SK-N-SH treated with all-trans-retinoic acid at 6 μM for 48 hours (cell line): ENCODE data around the gene IPO4.

Experiments
- ATAC-seq: fragments of 200-7000 bp; cut with Tn5 transposase; 3 replicates; pipeline ENCODE4 v1.9.1; 2020; ENCODE audit warnings: mild to moderate bottlenecking, moderate library complexity
- ARNTL ChIP-seq: fragments of 450-650 bp; formaldehyde crosslinking; IDR thresholded peaks from 2 replicates; pipeline ENCODE4 v1.5.0; 2020; ENCODE audit warnings: low read depth, mild to moderate bottlenecking, moderate library complexity, borderline replicate concordance
- BACH2 ChIP-seq: fragments of 250-450 bp; sonication (Bioruptor Pico); IDR thresholded peaks from 2 replicates; pipeline ENCODE4 v1.9.0; 2021; ENCODE audit warnings: mild to moderate bottlenecking, borderline replicate concordance
- CSDC2 ChIP-seq: fragments of 250-450 bp; sonication (Bioruptor Pico); IDR thresholded peaks from 2 replicates; pipeline ENCODE4 v1.5.0; 2020; ENCODE audit warnings: mild to moderate bottlenecking, moderate library complexity
- ESRRG ChIP-seq: fragments of 250-450 bp; sonication (Bioruptor Pico); IDR thresholded peaks from 2 replicates; pipeline ENCODE4 v1.6.1; 2021; ENCODE audit warnings: mild to moderate bottlenecking
- ISL1 ChIP-seq: fragments of 250-450 bp; sonication (Bioruptor Pico); IDR thresholded peaks from 2 replicates; pipeline ENCODE4 v2.1.2; 2022; ENCODE audit warnings: mild to moderate bottlenecking, moderate library complexity
- OSR1 ChIP-seq: fragments of 250-450 bp; sonication (Bioruptor Pico); IDR thresholded peaks from 2 replicates; pipeline ENCODE4 v1.8.0; 2022; ENCODE audit warnings: moderate library complexity, mild to moderate bottlenecking, inconsistent platforms
- PPARA ChIP-seq: fragments of 250-450 bp; sonication (Bioruptor Pico); IDR thresholded peaks from 2 replicates; pipeline ENCODE4 v1.5.0; 2020; ENCODE audit warnings: mild to moderate bottlenecking, borderline replicate concordance
- RARB ChIP-seq: fragments of 250-450 bp; sonication (Bioruptor Pico); IDR thresholded peaks from 2 replicates; pipeline ENCODE4 v1.8.0; 2021; ENCODE audit warnings: mild to moderate bottlenecking, moderate library complexity
- SNAI2 ChIP-seq: fragments of 250-450 bp; sonication (Bioruptor Pico); IDR thresholded peaks from 2 replicates; pipeline ENCODE4 v1.5.0; 2020; ENCODE audit warnings: mild to moderate bottlenecking, moderate library complexity
- TOX ChIP-seq: fragments of 250-450 bp; sonication (Bioruptor Pico); IDR thresholded peaks from 2 replicates; pipeline ENCODE4 v1.8.0; 2021; ENCODE audit warnings: mild to moderate bottlenecking, moderate library complexity, borderline replicate concordance
- ZC3H10 ChIP-seq: fragments of 250-450 bp; sonication (Bioruptor Pico); IDR thresholded peaks from 2 replicates; pipeline ENCODE4 v1.5.1; 2021; ENCODE audit warnings: mild to moderate bottlenecking, moderate library complexity
- ZFP3 ChIP-seq: fragments of 250-450 bp; sonication (Bioruptor Pico); IDR thresholded peaks from 2 replicates; pipeline ENCODE4 v1.5.0; 2020; ENCODE audit warnings: mild to moderate bottlenecking, moderate library complexity
- ZFP30 ChIP-seq: fragments of 450-650 bp; formaldehyde crosslinking; IDR thresholded peaks from 2 replicates; pipeline ENCODE4 v1.5.0; 2022; ENCODE audit warnings: mild to moderate bottlenecking, moderate library complexity
- ZNF565 ChIP-seq: fragments of 450-650 bp; formaldehyde crosslinking; conservative IDR thresholded peaks from 2 replicates; pipeline ENCODE4 v1.5.0; 2020; ENCODE audit warnings: low read depth, mild to moderate bottlenecking, moderate library complexity
- ZNF70 ChIP-seq: fragments of 450-650 bp; formaldehyde crosslinking; IDR thresholded peaks from 2 replicates; pipeline ENCODE4 v1.5.0; 2020; ENCODE audit warnings: mild to moderate bottlenecking, moderate library complexity
- ZNF8 ChIP-seq: fragments of 450-650 bp; formaldehyde crosslinking; IDR thresholded peaks from 2 replicates; pipeline ENCODE4 v1.5.0; 2020; ENCODE audit warnings: mild to moderate bottlenecking, moderate library complexity
- TF ChIP-seq, protein P1 (sequence below): fragments of 250-450 bp; sonication (Bioruptor Pico); IDR thresholded peaks from 2 replicates; pipeline ENCODE4 v1.5.1; 2021; ENCODE audit warnings: mild to moderate bottlenecking, moderate library complexity
- TF ChIP-seq, protein P2 (sequence below): fragments of 250-450 bp; sonication (Bioruptor Pico); IDR thresholded peaks from 2 replicates; pipeline ENCODE4 v1.5.0; 2020; ENCODE audit warnings: mild to moderate bottlenecking, moderate library complexity
- TF ChIP-seq, protein P3 (sequence below): fragments of 250-450 bp; sonication (Bioruptor Pico); IDR thresholded peaks from 2 replicates; pipeline ENCODE4 v1.8.0; 2020; ENCODE audit warnings: mild to moderate bottlenecking, moderate library complexity, borderline replicate concordance

IPO4 gene

DNA sequence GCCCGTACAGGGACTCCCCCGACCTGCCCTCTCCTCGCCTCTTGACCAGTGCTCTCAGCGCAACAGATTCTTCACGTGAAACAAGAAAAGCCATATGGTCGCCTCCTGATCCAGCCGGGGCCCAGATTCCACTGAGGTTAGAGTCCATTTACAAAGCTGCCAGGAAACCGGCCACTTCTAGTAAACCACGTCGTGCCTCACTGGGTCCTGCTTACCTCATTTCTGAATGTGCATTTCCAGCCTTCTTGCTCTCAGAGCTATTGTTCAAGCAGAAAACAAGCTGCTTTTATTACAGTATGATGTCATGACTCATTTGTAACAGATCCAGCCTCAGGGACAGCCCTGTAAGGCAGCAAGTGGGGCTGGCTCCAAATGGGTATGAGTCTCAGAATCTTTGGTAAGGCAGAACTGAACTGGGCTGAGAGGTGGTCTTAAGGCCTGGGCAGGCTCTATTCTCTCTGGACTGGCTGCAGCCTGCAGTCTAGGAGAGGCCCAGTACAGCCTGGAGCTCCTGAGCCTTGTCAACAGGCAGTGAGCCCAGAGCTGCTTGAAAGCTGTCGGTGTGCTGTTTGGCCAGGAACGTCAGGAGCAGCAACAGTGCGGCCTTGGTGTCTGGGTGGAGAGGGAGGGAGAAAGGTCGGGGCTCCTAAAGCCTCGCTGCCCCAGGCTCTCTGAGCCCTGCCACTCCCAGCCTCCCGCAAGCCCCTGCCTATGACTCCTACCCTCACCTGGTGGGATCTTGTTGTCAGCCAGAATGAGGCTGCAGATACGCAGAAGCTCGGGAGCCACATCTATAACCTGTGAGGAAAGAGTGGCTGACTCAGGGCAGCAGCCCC is 8.4 kb downstream of the IPO4 start:
- ATAC-seq, result peak; percentile 28
- TF ChIP-seq CSDC2 (CRISPR knock-in tag) (no peak), SNAI2 (CRISPR knock-in tag) (no peak), TOX (CRISPR knock-in tag) (no peak), PPARA (no peak), ZNF8 (CRISPR knock-in tag) (no peak)

DNA sequence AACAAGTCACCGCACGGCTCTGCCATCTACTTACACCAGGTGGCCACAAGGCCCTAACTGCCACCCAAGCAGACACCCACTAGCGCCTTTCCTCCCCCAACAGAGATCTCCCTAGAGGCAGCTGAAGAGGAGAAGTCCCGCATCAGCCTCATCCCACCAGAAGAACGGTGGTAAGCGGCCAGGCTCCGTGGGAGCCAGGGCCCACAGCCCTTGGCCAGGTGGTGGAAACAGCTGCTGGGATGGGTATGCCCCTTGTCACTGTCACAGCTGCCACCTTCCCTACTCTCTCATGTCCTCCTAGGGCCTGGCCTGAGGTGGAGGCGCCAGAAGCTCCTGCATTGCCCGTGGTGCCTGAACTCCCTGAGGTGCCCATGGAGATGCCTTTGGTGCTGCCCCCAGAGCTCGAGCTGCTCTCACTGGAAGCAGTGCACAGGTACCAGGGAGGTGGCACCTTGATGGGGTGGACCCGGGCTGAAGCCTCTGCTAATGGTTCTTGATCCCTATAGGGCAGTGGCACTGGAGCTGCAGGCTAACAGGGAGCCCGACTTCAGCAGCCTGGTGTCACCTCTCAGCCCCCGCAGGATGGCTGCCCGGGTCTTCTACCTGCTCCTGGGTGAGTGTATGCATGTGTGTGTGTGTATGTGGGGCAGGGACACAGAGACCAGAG is 9.2 kb downstream of the IPO4 start:
- TF ChIP-seq BACH2 (CRISPR knock-in tag), result no peak
- no peak; the same call in 2 of the 3 replicates for ATAC-seq

DNA sequence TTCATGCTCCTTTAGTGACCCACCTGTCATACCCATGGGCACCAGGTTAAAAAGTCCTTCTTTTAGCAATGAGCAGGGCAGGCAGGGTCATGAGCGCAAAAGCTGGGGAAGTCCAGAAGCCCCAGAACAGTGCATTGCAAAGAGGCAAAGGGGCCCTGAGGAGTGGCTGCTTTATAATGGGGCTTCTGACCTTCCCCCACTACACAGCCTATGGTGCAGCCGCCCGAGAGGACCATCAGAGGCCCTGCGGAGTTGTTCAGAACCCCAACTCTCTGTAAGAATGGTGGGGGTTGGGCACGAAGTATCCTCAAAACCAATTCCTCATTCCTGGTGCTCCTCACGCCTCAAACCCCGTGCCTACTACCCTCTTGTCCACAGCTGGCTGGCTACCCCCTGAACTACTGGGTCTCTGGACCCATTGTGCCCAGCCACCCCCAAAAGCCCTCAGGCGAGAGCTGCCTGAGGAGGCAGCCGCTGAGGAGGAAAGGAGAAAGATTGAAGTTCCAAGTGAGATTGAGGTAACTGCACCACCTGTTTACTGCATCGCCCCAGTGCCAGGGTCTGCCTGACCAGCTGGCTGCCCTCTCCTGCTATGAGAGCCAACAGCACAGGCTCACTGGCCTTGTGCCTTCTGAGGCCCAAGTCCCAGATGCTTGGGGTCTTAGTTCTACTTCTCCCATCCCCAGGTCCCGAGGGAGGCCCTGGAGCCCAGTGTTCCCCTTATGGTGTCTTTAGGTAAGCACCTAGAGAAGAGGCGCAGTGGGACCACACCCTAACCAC is 10.0 kb downstream of the IPO4 start:
- TF ChIP-seq ZNF70 (CRISPR knock-in tag) (no peak), ISL1 (CRISPR knock-in tag) (no peak), ESRRG (CRISPR knock-in tag) (no peak), ZC3H10 (CRISPR knock-in tag) (no peak), RARB (CRISPR knock-in tag) (no peak), TOX (CRISPR knock-in tag) (no peak), CSDC2 (CRISPR knock-in tag) (no peak), ZNF8 (CRISPR knock-in tag) (no peak), ARNTL (CRISPR knock-in tag) (no peak), BACH2 (CRISPR knock-in tag) (no peak), SNAI2 (CRISPR knock-in tag) (no peak), ZFP3 (CRISPR knock-in tag) (no peak)
- TF ChIP-seq, protein P1, sequence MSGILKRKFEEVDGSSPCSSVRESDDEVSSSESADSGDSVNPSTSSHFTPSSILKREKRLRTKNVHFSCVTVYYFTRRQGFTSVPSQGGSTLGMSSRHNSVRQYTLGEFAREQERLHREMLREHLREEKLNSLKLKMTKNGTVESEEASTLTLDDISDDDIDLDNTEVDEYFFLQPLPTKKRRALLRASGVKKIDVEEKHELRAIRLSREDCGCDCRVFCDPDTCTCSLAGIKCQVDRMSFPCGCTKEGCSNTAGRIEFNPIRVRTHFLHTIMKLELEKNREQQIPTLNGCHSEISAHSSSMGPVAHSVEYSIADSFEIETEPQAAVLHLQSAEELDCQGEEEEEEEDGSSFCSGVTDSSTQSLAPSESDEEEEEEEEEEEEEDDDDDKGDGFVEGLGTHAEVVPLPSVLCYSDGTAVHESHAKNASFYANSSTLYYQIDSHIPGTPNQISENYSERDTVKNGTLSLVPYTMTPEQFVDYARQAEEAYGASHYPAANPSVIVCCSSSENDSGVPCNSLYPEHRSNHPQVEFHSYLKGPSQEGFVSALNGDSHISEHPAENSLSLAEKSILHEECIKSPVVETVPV (CRISPR knock-in tag), result no peak
- TF ChIP-seq, protein P2, sequence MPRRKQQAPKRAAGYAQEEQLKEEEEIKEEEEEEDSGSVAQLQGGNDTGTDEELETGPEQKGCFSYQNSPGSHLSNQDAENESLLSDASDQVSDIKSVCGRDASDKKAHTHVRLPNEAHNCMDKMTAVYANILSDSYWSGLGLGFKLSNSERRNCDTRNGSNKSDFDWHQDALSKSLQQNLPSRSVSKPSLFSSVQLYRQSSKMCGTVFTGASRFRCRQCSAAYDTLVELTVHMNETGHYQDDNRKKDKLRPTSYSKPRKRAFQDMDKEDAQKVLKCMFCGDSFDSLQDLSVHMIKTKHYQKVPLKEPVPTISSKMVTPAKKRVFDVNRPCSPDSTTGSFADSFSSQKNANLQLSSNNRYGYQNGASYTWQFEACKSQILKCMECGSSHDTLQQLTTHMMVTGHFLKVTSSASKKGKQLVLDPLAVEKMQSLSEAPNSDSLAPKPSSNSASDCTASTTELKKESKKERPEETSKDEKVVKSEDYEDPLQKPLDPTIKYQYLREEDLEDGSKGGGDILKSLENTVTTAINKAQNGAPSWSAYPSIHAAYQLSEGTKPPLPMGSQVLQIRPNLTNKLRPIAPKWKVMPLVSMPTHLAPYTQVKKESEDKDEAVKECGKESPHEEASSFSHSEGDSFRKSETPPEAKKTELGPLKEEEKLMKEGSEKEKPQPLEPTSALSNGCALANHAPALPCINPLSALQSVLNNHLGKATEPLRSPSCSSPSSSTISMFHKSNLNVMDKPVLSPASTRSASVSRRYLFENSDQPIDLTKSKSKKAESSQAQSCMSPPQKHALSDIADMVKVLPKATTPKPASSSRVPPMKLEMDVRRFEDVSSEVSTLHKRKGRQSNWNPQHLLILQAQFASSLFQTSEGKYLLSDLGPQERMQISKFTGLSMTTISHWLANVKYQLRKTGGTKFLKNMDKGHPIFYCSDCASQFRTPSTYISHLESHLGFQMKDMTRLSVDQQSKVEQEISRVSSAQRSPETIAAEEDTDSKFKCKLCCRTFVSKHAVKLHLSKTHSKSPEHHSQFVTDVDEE (CRISPR knock-in tag), result no peak
- ATAC-seq, result no peak

DNA sequence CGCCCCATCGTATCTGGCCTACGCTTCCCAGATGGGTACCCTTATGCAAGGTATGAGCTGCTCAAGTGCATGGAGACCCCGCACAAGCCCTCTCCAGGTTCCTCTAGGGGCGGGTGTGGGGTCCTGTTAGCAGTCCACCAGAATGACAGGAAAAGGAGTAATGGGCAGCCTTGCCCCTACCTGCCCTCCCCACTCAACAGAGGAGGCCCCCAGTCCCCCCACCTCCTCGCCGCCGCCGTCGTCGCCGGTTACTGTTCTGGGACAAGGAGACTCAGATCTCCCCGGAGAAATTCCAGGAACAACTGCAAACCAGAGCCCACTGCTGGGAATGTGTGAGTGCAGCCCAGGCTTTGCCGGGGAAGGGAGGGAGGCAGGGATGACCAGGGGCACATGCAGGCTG is 10.7 kb downstream of the IPO4 start:
- no peak for TF ChIP-seq OSR1 (CRISPR knock-in tag)
- TF ChIP-seq ZFP30 (CRISPR knock-in tag), result no peak
- no peak for TF ChIP-seq ZNF8 (CRISPR knock-in tag)
- TF ChIP-seq CSDC2 (CRISPR knock-in tag), result no peak
- TF ChIP-seq ZFP3 (CRISPR knock-in tag), result no peak
- no peak for TF ChIP-seq SNAI2 (CRISPR knock-in tag)
- TF ChIP-seq ZNF565 (CRISPR knock-in tag), result no peak
- TF ChIP-seq, protein P1 (CRISPR knock-in tag), result no peak
- TF ChIP-seq, protein P3, sequence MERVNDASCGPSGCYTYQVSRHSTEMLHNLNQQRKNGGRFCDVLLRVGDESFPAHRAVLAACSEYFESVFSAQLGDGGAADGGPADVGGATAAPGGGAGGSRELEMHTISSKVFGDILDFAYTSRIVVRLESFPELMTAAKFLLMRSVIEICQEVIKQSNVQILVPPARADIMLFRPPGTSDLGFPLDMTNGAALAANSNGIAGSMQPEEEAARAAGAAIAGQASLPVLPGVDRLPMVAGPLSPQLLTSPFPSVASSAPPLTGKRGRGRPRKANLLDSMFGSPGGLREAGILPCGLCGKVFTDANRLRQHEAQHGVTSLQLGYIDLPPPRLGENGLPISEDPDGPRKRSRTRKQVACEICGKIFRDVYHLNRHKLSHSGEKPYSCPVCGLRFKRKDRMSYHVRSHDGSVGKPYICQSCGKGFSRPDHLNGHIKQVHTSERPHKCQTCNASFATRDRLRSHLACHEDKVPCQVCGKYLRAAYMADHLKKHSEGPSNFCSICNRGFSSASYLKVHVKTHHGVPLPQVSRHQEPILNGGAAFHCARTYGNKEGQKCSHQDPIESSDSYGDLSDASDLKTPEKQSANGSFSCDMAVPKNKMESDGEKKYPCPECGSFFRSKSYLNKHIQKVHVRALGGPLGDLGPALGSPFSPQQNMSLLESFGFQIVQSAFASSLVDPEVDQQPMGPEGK, result no peak
- no peak for TF ChIP-seq TOX (CRISPR knock-in tag)
- no peak for TF ChIP-seq ESRRG (CRISPR knock-in tag)
- no peak for TF ChIP-seq ZNF70 (CRISPR knock-in tag)
- TF ChIP-seq BACH2 (CRISPR knock-in tag), result no peak
- TF ChIP-seq, all 23 proteins: peak for 0
- no peak for ATAC-seq
